ENCODE data around the gene NAGA. TPM values are rescaled to one million over a fixed set of nuclear protein-coding genes. Genes with fewer than 3 reads are reported as not detected.

Gene NAGA
- total and polyA plus RNA-seq, 12 donors = 7.4 to 54.0 (median 25.8) TPM

GRCh38 chr22:42067671-42068251 lies 2.9 kb downstream of the NAGA start:
- Histone ChIP-seq H3K36me3 (replicated peaks in 1 of 2) (peaks cover 0 to 33% of the 10 kb centered on the region in 2 donors), H3K9me3 (replicated peaks in 1 of 3) (no peaks in the 10 kb centered on the region), H3K4me1 (replicated peaks in 1 of 2) (peaks cover 6 to 15% of the 10 kb centered on the region in 2 donors), H3K27ac (no peak overlapping the region), H3K27me3 (no peaks in the 10 kb centered on the region), H3K4me3 (no peak overlapping the region)
- intact Hi-C loops (cut with DNase I) = no loop called here
- DNase-seq = peak in 2 of 7 donors; percentile 18 to 48
- 88 to 97% (median 89%) methylated on average over 13 to 14 of the region's 14 CpGs for WGBS, 4 donors
- TF ChIP-seq POLR2A (IDR thresholded peaks at IDR 0.05) (no peak), CTCF (IDR thresholded peaks at IDR 0.05) (no peak)

DNA sequence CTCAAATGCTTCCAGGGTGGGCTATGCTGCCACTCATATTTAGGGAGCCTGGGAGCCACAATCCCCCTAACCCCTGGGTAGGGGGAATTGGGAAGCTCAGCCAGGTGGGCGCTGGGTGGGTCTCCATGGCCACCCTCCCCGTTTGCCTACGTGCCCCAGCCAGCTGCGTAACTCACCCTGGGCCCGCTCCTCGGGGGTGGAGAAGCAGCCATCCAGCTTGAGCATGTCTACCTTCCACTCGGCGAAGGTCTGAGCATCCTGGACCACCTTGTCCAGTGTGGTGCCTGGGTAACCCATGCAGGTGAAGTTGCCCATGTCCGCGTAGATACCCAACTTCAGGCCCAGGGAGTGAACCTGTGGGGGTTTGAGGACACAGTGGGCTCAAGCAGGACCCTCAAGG lies 3.7 kb downstream of the NAGA start:
- DNase-seq = peak in 1 of 7 donors; percentile 17
- Histone ChIP-seq H3K27ac (no peak overlapping the region), H3K36me3 (replicated peaks in 1 of 2) (peaks cover 0 to 33% of the 10 kb centered on the region in 2 donors), H3K4me1 (replicated peaks in 1 of 2) (peaks cover 6 to 15% of the 10 kb centered on the region in 2 donors), H3K4me3 (no peak overlapping the region), H3K9me3 (replicated peaks in 1 of 3) (no peaks in the 10 kb centered on the region), H3K27me3 (no peaks in the 10 kb centered on the region)
- TF ChIP-seq CTCF (IDR thresholded peaks at IDR 0.05) (no peak), POLR2A (IDR thresholded peaks at IDR 0.05) (no peak)
- intact Hi-C loops (cut with DNase I) = no loop called here
- 96 to 100% (median 98%) methylated on average over 4 to 10 of the region's 10 CpGs for WGBS, 4 donors

DNA sequence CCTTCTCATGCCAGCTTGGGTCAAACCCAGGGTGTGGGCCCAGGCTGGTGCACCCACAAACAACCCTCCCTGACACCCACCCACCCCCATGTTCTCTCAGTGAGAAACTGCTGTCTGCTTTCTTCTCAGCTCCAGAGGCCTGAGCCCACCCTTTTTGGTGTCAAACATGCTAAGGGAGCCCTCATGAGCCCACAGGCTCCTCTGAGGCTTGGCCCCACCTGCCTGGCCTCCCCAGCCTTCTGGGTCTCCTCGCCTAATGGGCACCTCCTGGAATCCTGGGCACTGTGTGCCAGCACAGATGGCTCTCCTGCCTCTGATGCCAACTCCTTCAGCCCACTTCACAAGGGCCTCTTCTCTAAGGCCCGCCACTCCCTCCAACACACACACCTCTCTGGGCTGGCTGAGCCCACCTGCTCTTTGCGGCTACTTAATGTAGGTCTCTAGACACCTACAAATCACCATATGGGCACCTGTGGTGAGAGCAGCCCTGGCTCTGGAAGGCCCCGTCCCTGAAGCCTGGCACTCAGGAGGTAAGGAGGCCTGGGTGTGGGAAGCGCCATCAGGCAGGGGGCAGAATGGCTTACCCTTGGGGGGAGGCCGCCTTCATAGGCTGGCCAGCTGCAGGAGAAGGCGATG lies 4.4 kb downstream of the NAGA start:
- DNase-seq = peak in 2 of 7 donors; percentile 14 to 40
- WGBS, 4 donors = 97 to 100% (median 99%) methylated on average over 4 to 7 of the region's 7 CpGs
- TF ChIP-seq POLR2A (IDR thresholded peaks at IDR 0.05) (no peak), CTCF (IDR thresholded peaks at IDR 0.05) (no peak)
- Histone ChIP-seq H3K27me3 (no peaks in the 10 kb centered on the region), H3K9me3 (replicated peaks in 1 of 3) (no peaks in the 10 kb centered on the region), H3K4me1 (replicated peaks in 1 of 2) (peaks cover 6 to 10% of the 10 kb centered on the region in 2 donors), H3K27ac (no peak overlapping the region), H3K36me3 (replicated peaks in 1 of 2) (peaks cover 0 to 37% of the 10 kb centered on the region in 2 donors), H3K4me3 (no peak overlapping the region)
- intact Hi-C loops (cut with DNase I) = no loop called here

DNA sequence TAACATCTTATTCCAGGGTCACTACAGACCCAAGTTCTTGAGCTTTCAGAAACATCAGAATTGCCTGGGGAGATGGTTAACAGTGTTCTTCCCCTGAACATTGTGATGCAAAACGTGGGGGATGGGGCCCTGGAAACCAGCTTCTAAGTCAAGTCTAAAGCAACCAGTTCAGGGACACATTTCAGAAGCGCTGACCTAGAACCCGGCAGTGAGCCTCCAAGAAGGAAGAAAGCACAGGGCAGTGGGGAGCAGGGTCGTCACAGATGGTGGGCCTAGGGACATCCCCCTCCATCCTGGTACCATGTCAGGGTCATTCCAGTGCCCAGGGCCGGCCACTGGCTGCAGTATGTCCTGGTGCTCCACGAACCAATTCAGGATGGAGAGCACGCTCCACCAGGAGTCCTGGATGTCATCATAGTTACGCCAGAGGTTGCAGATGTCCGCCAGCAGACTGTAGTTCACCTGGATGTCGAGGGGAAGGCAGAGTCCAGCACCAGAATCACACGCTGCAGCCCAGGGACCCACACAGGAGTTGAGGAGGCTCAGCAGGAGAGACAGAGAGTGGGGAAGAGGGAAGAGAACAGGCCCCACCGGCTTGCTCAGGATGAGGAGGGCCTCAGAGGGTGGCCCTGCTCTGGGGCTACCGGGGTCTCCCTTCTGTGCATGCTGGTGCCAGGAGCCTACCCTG lies 5.0 kb downstream of the NAGA start:
- intact Hi-C loops (cut with DNase I) = no loop called here
- no peak overlapping the region for H3K4me3 ChIP-seq
- peaks cover 0 to 43% of the 10 kb centered on the region in 2 donors for H3K36me3 ChIP-seq (replicated peaks in 1 of 2)

More for the DNA sequence above, 5.0 kb downstream of the NAGA start:
- TF ChIP-seq CTCF (IDR thresholded peaks at IDR 0.05) = no peak
- TF ChIP-seq POLR2A (IDR thresholded peaks at IDR 0.05) = no peak
- WGBS, 4 donors = 87 to 91% (median 88%) methylated on average over 10 to 13 of the region's 13 CpGs
- H3K27me3 ChIP-seq = no peaks in the 10 kb centered on the region
- no peak overlapping the region for H3K27ac ChIP-seq
- no peaks in the 10 kb centered on the region for H3K9me3 ChIP-seq (replicated peaks in 1 of 3)
- peak in 2 of 7 donors; percentile 15 to 44 for DNase-seq
- peaks cover 6 to 7% of the 10 kb centered on the region in 2 donors for H3K4me1 ChIP-seq (replicated peaks in 1 of 2)

All from adrenal gland (tissue), 12 donors.